Body of pancreas (tissue), 4 donors: Measurements from ENCODE around the gene CELA2A. TPM values are rescaled to one million over a fixed set of nuclear protein-coding genes. Genes with fewer than 3 reads are reported as not detected.
A peak's percentile ranks its signal among the peaks of the same experiment; 100 is the strongest.

ENCODE experiments used
- ATAC-seq: fragments of 150-250 bp; one replicate; pipeline ENCODE4 v1.9.1; 2016
- DNase-seq, 4 donors: peaks; one replicate each; pipeline ENCODE4 v3.0.0-alpha.2; 2019
- H3K27ac ChIP-seq, 4 donors: fragments of 200-600 bp; sonication (generic); 1 replicate in 3 of 4; 2 replicates in 1 of 4; pipeline versions ENCODE4 v1.5.1 to v1.6.1; 2016 to 2019; ENCODE audit warnings: mild to moderate bottlenecking in 1 of 4, mixed read lengths in 1 of 4, moderate library complexity in 1 of 4
- H3K27me3 ChIP-seq, 2 donors: fragments of 200-600 bp; sonication (generic); one replicate each; pipeline ENCODE4 v1.6.0; 2016; ENCODE audit warnings: mild to moderate bottlenecking in 1 of 2
- H3K36me3 ChIP-seq, 2 donors: fragments of 200-600 bp; sonication (generic); replicated peaks in 1 of 2; 2 replicates each; pipeline ENCODE4 v1.5.1; 2016; ENCODE audit warnings: low read depth in 2 of 2; ENCODE audit not compliant: insufficient read depth in 1 of 2
- H3K4me1 ChIP-seq: fragments of 200-600 bp; sonication (generic); one replicate; pipeline ENCODE4 v1.6.0; 2016
- H3K4me3 ChIP-seq, 2 donors: fragments of 200-600 bp; sonication (generic); 1 replicate in 1 of 2; 2 replicates in 1 of 2; pipeline ENCODE4 v1.5.1; 2016 to 2019
- H3K9me3 ChIP-seq, 3 donors: fragments of 200-600 bp; sonication (generic); 1 replicate in 2 of 3; 2 replicates in 1 of 3; pipeline ENCODE4 v1.5.1; 2016
- POLR2A ChIP-seq, 3 donors: fragments of 450-650 bp; IDR thresholded peaks; one replicate each; pipeline ENCODE4 v1.6.1; 2016; ENCODE audit warnings: antibody characterized with exemption in 3 of 3, mild to moderate bottlenecking in 2 of 3
- WGBS, 2 donors: methylation state at CpG; one replicate each; pipeline ENCODE4 v1.1.5; 2017; 5-methylcytosine and 5-hydroxymethylcytosine counted together
- intact Hi-C: fragments of 100-400 bp; cut with DNase I; formaldehyde crosslinking; loops from one replicate; pipeline ENCODE4 v1.15.1; 2023
- total RNA-seq, 2 donors: library from RNA; depleted of rRNA; stranded (reverse); fragments of >200 nt; gene quantifications; one replicate each; pipeline ENCODE4 v1.1.0, GENCODE V29; 2016
- TF ChIP-seq, protein P1 (sequence below), 7 experiments: fragments of 450-650 bp in 4 of 7; fragments of 200-600 bp in 3 of 7; sonication (generic) in 3 of 7; IDR thresholded peaks; one replicate each; pipeline ENCODE4 v1.5.1; 2016 to 2019; ENCODE audit warnings: antibody characterized with exemption in 7 of 7

The CELA2A gene
- total RNA-seq, 2 donors from 2014 or later, result 4,384 to 21,046 TPM

- intact Hi-C loops, result no loop called here
- Histone ChIP-seq H3K9me3 (no peaks in the 10 kb centered on the region), H3K27ac (peak overlapping the region; percentile 83 to 92 (median 88)), H3K36me3 (no peaks in the 10 kb centered on the region), H3K4me3 (no peak overlapping the region), H3K4me1 (peaks cover 59% of the 10 kb centered on the region), H3K27me3 (no peaks in the 10 kb centered on the region)
- WGBS, 2 donors, result 44% methylated on average over 1 of the region's 1 CpG; no CpG with 5 or more reads in 1 of the 2 donors
- DNase-seq, result no peak
- ATAC-seq, result no peak
- no peak for TF ChIP-seq POLR2A (IDR thresholded peaks at IDR 0.05)
Observed at GRCh38 chr1:15452216-15452615, 4.3 kb upstream of the CELA2A start.

DNA sequence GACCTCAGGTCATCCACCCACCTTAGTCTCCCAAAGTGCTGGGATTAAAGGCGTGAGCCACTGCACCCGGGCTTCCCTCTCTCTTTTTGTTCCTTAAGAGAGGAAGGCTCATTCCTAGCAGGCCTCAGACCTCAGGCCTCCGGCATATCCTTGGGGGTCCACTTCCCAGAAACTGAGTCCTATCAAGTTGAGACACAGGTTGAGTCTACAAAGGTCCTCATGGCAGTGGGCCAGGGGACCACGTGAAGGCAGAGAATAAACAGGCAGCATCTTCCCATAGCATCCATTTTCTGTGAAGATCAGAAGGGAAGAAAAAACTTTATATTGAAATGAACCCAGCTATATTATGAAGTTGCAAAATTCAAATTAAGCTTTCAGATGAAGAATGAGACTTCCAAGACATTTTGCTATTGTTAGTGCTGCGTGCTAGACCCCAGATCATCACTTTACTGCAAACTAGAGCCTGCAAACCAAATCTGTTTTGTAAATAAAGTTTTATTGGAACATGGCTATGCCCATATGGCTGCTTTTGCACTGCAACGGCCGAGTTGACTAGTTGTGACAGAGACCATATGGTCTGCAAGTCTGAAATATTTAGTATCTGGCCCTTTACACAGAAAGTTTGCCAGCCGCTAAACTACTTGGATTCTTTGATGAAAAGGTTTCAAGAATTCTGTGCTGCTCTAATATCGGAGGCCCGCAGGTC lies 3.5 kb upstream of the CELA2A start:
- intact Hi-C loops, result no loop called here
- Histone ChIP-seq H3K27ac (peak overlapping the region; percentile 83 to 92 (median 88)), H3K4me3 (no peak overlapping the region), H3K9me3 (no peaks in the 10 kb centered on the region), H3K4me1 (peaks cover 64% of the 10 kb centered on the region), H3K36me3 (no peaks in the 10 kb centered on the region), H3K27me3 (no peaks in the 10 kb centered on the region)
- TF ChIP-seq, protein P1, sequence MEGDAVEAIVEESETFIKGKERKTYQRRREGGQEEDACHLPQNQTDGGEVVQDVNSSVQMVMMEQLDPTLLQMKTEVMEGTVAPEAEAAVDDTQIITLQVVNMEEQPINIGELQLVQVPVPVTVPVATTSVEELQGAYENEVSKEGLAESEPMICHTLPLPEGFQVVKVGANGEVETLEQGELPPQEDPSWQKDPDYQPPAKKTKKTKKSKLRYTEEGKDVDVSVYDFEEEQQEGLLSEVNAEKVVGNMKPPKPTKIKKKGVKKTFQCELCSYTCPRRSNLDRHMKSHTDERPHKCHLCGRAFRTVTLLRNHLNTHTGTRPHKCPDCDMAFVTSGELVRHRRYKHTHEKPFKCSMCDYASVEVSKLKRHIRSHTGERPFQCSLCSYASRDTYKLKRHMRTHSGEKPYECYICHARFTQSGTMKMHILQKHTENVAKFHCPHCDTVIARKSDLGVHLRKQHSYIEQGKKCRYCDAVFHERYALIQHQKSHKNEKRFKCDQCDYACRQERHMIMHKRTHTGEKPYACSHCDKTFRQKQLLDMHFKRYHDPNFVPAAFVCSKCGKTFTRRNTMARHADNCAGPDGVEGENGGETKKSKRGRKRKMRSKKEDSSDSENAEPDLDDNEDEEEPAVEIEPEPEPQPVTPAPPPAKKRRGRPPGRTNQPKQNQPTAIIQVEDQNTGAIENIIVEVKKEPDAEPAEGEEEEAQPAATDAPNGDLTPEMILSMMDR (IDR thresholded peaks at IDR 0.05), result no peak
- no peak for TF ChIP-seq POLR2A (IDR thresholded peaks at IDR 0.05)
- 65 to 72% methylated on average over 10 of the region's 10 CpGs for WGBS, 2 donors
- ATAC-seq (no peak), DNase-seq (no peak)

DNA sequence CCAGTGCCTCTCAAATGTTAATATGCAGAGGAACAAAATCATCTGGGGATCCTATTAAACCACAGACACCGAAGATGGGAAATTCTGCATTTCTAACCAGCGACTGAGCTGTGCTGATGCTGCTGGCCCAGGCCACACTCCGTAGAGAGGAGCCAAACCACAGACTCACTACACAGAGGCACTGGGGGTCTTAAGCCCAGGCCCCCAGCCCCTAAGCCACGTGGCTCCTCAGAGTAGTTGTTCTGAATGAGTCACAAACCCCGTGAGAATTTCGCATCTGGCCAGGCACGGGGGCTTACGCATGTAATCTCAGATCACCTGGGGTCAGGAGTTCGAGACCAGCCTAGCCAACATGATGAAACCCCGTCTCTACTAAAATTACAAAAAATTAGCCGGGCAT lies 2.8 kb upstream of the CELA2A start:
- H3K4me1 ChIP-seq, result peaks cover 69% of the 10 kb centered on the region
- DNase-seq (peak; percentile 86 to 90 (median 87)), ATAC-seq (no peak)
- H3K4me3 ChIP-seq, result no peak overlapping the region
- intact Hi-C loops, result no loop called here
- H3K27me3 ChIP-seq, result no peaks in the 10 kb centered on the region
- H3K27ac ChIP-seq, result peak overlapping the region; percentile 83 to 92 (median 88)
- H3K36me3 ChIP-seq, result no peaks in the 10 kb centered on the region
- H3K9me3 ChIP-seq, result no peaks in the 10 kb centered on the region
- WGBS, 2 donors, result 34 to 49% methylated on average over 10 to 11 of the region's 11 CpGs
- peak in 1 of 3 donors; percentile 3 for TF ChIP-seq POLR2A (IDR thresholded peaks at IDR 0.05)
- TF ChIP-seq, protein P1 (IDR thresholded peaks at IDR 0.05), result no peak

- WGBS, 2 donors, result 26 to 33% methylated on average over 3 of the region's 3 CpGs
- no peaks in the 10 kb centered on the region for H3K9me3 ChIP-seq
- H3K4me3 ChIP-seq, result no peak overlapping the region
- intact Hi-C loops, result no loop called here
- TF ChIP-seq, protein P1 (IDR thresholded peaks at IDR 0.05), result no peak
- TF ChIP-seq POLR2A (IDR thresholded peaks at IDR 0.05), result no peak
- no peaks in the 10 kb centered on the region for H3K36me3 ChIP-seq
- DNase-seq (peak; percentile 87 to 94 (median 91)), ATAC-seq (peak; percentile 64)
- H3K4me1 ChIP-seq, result peaks cover 74% of the 10 kb centered on the region
- H3K27me3 ChIP-seq, result no peaks in the 10 kb centered on the region
- H3K27ac ChIP-seq, result peak overlapping the region; percentile 83 to 92 (median 88)
Observed at GRCh38 chr1:15454256-15454655, 2.3 kb upstream of the CELA2A start.

GRCh38 chr1:15455522-15455921 lies 1.0 kb upstream of the CELA2A start:
- H3K36me3 ChIP-seq, result no peaks in the 10 kb centered on the region
- ATAC-seq (peak; percentile 31), DNase-seq (peak; percentile 64 to 85 (median 80))
- H3K9me3 ChIP-seq, result no peaks in the 10 kb centered on the region
- H3K4me3 ChIP-seq, result no peak overlapping the region
- H3K27ac ChIP-seq, result peak overlapping the region; percentile 83 to 87 (median 84)
- intact Hi-C loops, result no loop called here
- peaks cover 87% of the 10 kb centered on the region for H3K4me1 ChIP-seq
- TF ChIP-seq POLR2A (IDR thresholded peaks at IDR 0.05), result no peak
- TF ChIP-seq, protein P1 (IDR thresholded peaks at IDR 0.05), result no peak
- 56 to 62% methylated on average over 3 to 6 of the region's 6 CpGs for WGBS, 2 donors
- no peaks in the 10 kb centered on the region for H3K27me3 ChIP-seq
